ENCODE measurements around the gene CCDC47.

- TF ChIP-seq EZH2 (IDR thresholded peaks at IDR 0.05; ENCODE audit: low read length, unreplicated experiment) = no peak
- TF ChIP-seq CTCF (conservative IDR thresholded peaks at IDR 0.05; ENCODE audit: low read depth, low read length) = no peak
- TF ChIP-seq EZH2phosphoT487 (IDR thresholded peaks at IDR 0.05; ENCODE audit: borderline replicate concordance, low read length) = no peak
Observed at GRCh38 chr17:63804328-63804727, 30.9 kb upstream of the CCDC47 start.
